Adrenal gland (tissue), 5 donors: ENCODE data around the gene C20orf202.

Experiments
- CTCF ChIP-seq, 6 experiments: fragments of 450-650 bp in 4 of 6; fragments of 200-600 bp in 2 of 6; sonication (generic) in 1 of 6; IDR thresholded peaks; 1 replicate in 5 of 6; 2 replicates in 1 of 6; pipeline versions ENCODE4 v1.5.1 to v1.8.0; 2016 to 2021; ENCODE audit warnings: antibody characterized with exemption in 6 of 6, mild to moderate bottlenecking in 2 of 6, moderate library complexity in 1 of 6
- POLR2A ChIP-seq, 2 donors: fragments of 450-650 bp; IDR thresholded peaks; one replicate each; pipeline ENCODE4 v1.6.1; 2017; ENCODE audit warnings: antibody characterized with exemption in 2 of 2, mild to moderate bottlenecking in 2 of 2, moderate library complexity in 1 of 2
- donor health status: DM: no; HTN: no; CAD: no.

- TF ChIP-seq CTCF (IDR thresholded peaks at IDR 0.05) (no peak), POLR2A (IDR thresholded peaks at IDR 0.05) (no peak)
Measured at GRCh38 chr20:1224205-1224890, 21.1 kb downstream of the C20orf202 start.
